ENCODE data around the gene TMBIM6.

- TF ChIP-seq, protein P1, sequence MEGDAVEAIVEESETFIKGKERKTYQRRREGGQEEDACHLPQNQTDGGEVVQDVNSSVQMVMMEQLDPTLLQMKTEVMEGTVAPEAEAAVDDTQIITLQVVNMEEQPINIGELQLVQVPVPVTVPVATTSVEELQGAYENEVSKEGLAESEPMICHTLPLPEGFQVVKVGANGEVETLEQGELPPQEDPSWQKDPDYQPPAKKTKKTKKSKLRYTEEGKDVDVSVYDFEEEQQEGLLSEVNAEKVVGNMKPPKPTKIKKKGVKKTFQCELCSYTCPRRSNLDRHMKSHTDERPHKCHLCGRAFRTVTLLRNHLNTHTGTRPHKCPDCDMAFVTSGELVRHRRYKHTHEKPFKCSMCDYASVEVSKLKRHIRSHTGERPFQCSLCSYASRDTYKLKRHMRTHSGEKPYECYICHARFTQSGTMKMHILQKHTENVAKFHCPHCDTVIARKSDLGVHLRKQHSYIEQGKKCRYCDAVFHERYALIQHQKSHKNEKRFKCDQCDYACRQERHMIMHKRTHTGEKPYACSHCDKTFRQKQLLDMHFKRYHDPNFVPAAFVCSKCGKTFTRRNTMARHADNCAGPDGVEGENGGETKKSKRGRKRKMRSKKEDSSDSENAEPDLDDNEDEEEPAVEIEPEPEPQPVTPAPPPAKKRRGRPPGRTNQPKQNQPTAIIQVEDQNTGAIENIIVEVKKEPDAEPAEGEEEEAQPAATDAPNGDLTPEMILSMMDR (IDR thresholded peaks at IDR 0.05; ENCODE audit: insufficient read depth, low read length, poor library complexity, severe bottlenecking): no peak
- no peak for TF ChIP-seq EZH2phosphoT487 (conservative IDR thresholded peaks at IDR 0.05; ENCODE audit: low read length)
Observed at GRCh38 chr12:49750027-49750995, 9.0 kb downstream of the TMBIM6 start.
